ENCODE measurements around the gene SPTBN5. TPM values are rescaled to one million over a fixed set of nuclear protein-coding genes. Genes with fewer than 3 reads are reported as not detected.

SPTBN5 gene
- total and polyA plus RNA-seq, 10 of the 15 experiments (the other 5 are each of a cell fraction or from before 2014, with no cell fraction given): under 0.01 to 0.18 (median 0.04) TPM; not detected in 4

DNA sequence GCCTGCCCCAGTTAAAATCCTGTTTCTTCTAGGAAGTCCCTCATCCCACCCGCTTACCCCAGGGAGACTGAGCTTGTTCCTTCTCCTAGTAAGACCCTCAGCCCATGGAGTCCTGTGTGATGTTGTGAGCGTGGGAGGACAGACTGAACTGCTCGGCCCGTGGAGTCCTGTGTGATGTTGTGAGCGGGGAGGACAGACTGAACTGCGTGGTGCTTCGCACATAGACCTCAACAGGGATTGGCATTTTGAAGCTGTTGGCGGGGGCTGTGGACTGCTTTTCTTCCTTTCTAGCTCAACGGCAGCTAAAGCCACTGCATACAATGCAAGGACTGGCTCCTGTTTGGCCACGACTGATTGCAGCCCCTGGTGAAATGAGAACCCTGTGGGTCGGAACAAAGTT lies 1.6 kb upstream of the SPTBN5 start:
- intact Hi-C loops (cut with micrococcal nuclease; ENCODE audit: unreplicated experiment): no loop called here
- no peak for DNase-seq (ENCODE audit: low read depth, low spot score)
- Histone ChIP-seq H3K4me3 (no peak overlapping the region), H3K4me1 (ENCODE audit: control insufficient read depth, insufficient read depth, low read length) (peaks cover 15% of the 10 kb centered on the region), H3K4me2 (ENCODE audit: control insufficient read depth, insufficient read depth) (no peak overlapping the region; the same call in 1 of the 2 replicates), H4K20me1 (ENCODE audit: control insufficient read depth, insufficient read depth) (no peaks in the 10 kb centered on the region), H3K36me3 (ENCODE audit: control insufficient read depth in 2 of 2, insufficient read depth in 2 of 2, low read length in 1 of 2) (peaks cover 9 to 18% of the 10 kb centered on the region in 2 experiments), H3K27ac (ENCODE audit: control insufficient read depth, insufficient read depth) (no peak overlapping the region), H3K27me3 (replicated peaks in 1 of 2; ENCODE audit: control insufficient read depth in 2 of 2, insufficient read depth in 2 of 2, low read length in 1 of 2) (no peaks in the 10 kb centered on the region), H3K9me3 (replicated peaks; ENCODE audit: control insufficient read depth, insufficient read depth, low read length) (no peaks in the 10 kb centered on the region), H3K79me2 (ENCODE audit: control insufficient read depth, insufficient read depth, low read length) (no peaks in the 10 kb centered on the region), H2AFZ (ENCODE audit: control insufficient read depth, low read depth, low read length) (no peak overlapping the region), H3K9ac (ENCODE audit: control insufficient read depth, insufficient read depth, low read length) (no peak overlapping the region)
- BruUV-seq (replicated peaks): no TSS peak
- WGBS (ENCODE audit: insufficient coverage, insufficient replicate concordance, low lambda C conversion rate, missing lambda C conversion rate): 93% methylated on average over 11 of the region's 11 CpGs
- POLR2A ChIA-PET: no interaction called here
- SMC1A ChIA-PET (ENCODE audit: uncharacterized antibody, unreplicated experiment): interaction anchor here (0.6 kb wide), 1 partner anchor 111 kb away, joined by 3 read pairs; no protein-coding TSS in a partner anchor
- no peak for FAIRE-seq
- ATAC-seq: no peak
- RAD21 ChIA-PET (ENCODE audit: unreplicated experiment): interaction anchor here (0.8 to 1.3 kb wide), 2 partner anchors 9 to 122 kb away, joined by 3 to 6 read pairs; no protein-coding TSS in a partner anchor
- in situ Hi-C loops (cut with MboI): no loop called here
- CTCF ChIA-PET: interaction anchor here (0.7 to 2.6 kb wide), 3 partner anchors 10 to 123 kb away, joined by 3 to 16 read pairs (median 8); no protein-coding TSS in a partner anchor
- TF ChIP-seq YY1 (IDR thresholded peaks at IDR 0.05; ENCODE audit: low read depth, low read length): no peak
- no peak for TF ChIP-seq E2F8 (IDR thresholded peaks at IDR 0.05; ENCODE audit: low read depth, partially characterized antibody)
- TF ChIP-seq, protein P1, sequence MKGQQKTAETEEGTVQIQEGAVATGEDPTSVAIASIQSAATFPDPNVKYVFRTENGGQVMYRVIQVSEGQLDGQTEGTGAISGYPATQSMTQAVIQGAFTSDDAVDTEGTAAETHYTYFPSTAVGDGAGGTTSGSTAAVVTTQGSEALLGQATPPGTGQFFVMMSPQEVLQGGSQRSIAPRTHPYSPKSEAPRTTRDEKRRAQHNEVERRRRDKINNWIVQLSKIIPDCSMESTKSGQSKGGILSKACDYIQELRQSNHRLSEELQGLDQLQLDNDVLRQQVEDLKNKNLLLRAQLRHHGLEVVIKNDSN (IDR thresholded peaks at IDR 0.05; ENCODE audit: borderline replicate concordance, extremely low read length, insufficient read depth, low read depth, low read length): no peak
- no peak for TF ChIP-seq TBL1XR1 (IDR thresholded peaks at IDR 0.05; ENCODE audit: low read depth, low read length)
- TF ChIP-seq, protein P2, sequence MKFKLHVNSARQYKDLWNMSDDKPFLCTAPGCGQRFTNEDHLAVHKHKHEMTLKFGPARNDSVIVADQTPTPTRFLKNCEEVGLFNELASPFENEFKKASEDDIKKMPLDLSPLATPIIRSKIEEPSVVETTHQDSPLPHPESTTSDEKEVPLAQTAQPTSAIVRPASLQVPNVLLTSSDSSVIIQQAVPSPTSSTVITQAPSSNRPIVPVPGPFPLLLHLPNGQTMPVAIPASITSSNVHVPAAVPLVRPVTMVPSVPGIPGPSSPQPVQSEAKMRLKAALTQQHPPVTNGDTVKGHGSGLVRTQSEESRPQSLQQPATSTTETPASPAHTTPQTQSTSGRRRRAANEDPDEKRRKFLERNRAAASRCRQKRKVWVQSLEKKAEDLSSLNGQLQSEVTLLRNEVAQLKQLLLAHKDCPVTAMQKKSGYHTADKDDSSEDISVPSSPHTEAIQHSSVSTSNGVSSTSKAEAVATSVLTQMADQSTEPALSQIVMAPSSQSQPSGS (IDR thresholded peaks at IDR 0.05; ENCODE audit: low read length): no peak
- no peak for TF ChIP-seq RBBP5 (conservative IDR thresholded peaks at IDR 0.05)
- no peak for TF ChIP-seq MXI1 (IDR thresholded peaks at IDR 0.05; ENCODE audit: low read depth, low read length)
- TF ChIP-seq RELA (IDR thresholded peaks at IDR 0.05; ENCODE audit: borderline replicate concordance, partially characterized antibody): no peak
- TF ChIP-seq ELK1 (IDR thresholded peaks at IDR 0.05; ENCODE audit: low read depth, low read length): no peak
- TF ChIP-seq ZBTB40 (IDR thresholded peaks at IDR 0.05; ENCODE audit: borderline replicate concordance): no peak

Data from GM12878 (cell line).